Body of pancreas (tissue), 4 donors: ENCODE data around the gene PES1. TPM values are rescaled to one million over a fixed set of nuclear protein-coding genes. Genes with fewer than 3 reads are reported as not detected.

Experiments
- ATAC-seq: fragments of 150-250 bp; one replicate; pipeline ENCODE4 v1.9.1; 2016
- DNase-seq, 4 donors: peaks; one replicate each; pipeline ENCODE4 v3.0.0-alpha.2; 2019
- H3K27ac ChIP-seq, 4 donors: fragments of 200-600 bp; sonication (generic); 1 replicate in 3 of 4; 2 replicates in 1 of 4; pipeline versions ENCODE4 v1.5.1 to v1.6.1; 2016 to 2019; ENCODE audit warnings: mild to moderate bottlenecking in 1 of 4, mixed read lengths in 1 of 4, moderate library complexity in 1 of 4
- H3K27me3 ChIP-seq, 2 donors: fragments of 200-600 bp; sonication (generic); one replicate each; pipeline ENCODE4 v1.6.0; 2016; ENCODE audit warnings: mild to moderate bottlenecking in 1 of 2
- H3K36me3 ChIP-seq, 2 donors: fragments of 200-600 bp; sonication (generic); replicated peaks in 1 of 2; 2 replicates each; pipeline ENCODE4 v1.5.1; 2016; ENCODE audit warnings: low read depth in 2 of 2; ENCODE audit not compliant: insufficient read depth in 1 of 2
- H3K4me1 ChIP-seq: fragments of 200-600 bp; sonication (generic); one replicate; pipeline ENCODE4 v1.6.0; 2016
- H3K4me3 ChIP-seq, 2 donors: fragments of 200-600 bp; sonication (generic); 1 replicate in 1 of 2; 2 replicates in 1 of 2; pipeline ENCODE4 v1.5.1; 2016 to 2019
- H3K9me3 ChIP-seq, 3 donors: fragments of 200-600 bp; sonication (generic); 1 replicate in 2 of 3; 2 replicates in 1 of 3; pipeline ENCODE4 v1.5.1; 2016
- CTCF ChIP-seq, 7 experiments: fragments of 450-650 bp in 4 of 7; fragments of 200-600 bp in 3 of 7; sonication (generic) in 3 of 7; IDR thresholded peaks; one replicate each; pipeline ENCODE4 v1.5.1; 2016 to 2019; ENCODE audit warnings: antibody characterized with exemption in 7 of 7
- POLR2A ChIP-seq, 3 donors: fragments of 450-650 bp; IDR thresholded peaks; one replicate each; pipeline ENCODE4 v1.6.1; 2016; ENCODE audit warnings: antibody characterized with exemption in 3 of 3, mild to moderate bottlenecking in 2 of 3
- WGBS, 2 donors: methylation state at CpG; one replicate each; pipeline ENCODE4 v1.1.5; 2017; 5-methylcytosine and 5-hydroxymethylcytosine counted together
- intact Hi-C: fragments of 100-400 bp; cut with DNase I; formaldehyde crosslinking; loops from one replicate; pipeline ENCODE4 v1.15.1; 2023
- total RNA-seq, 2 donors: library from RNA; depleted of rRNA; stranded (reverse); fragments of >200 nt; gene quantifications; one replicate each; pipeline ENCODE4 v1.1.0, GENCODE V29; 2016

PES1 gene
- total RNA-seq, 2 donors from 2014 or later: 45.5 to 50.1 TPM

DNA sequence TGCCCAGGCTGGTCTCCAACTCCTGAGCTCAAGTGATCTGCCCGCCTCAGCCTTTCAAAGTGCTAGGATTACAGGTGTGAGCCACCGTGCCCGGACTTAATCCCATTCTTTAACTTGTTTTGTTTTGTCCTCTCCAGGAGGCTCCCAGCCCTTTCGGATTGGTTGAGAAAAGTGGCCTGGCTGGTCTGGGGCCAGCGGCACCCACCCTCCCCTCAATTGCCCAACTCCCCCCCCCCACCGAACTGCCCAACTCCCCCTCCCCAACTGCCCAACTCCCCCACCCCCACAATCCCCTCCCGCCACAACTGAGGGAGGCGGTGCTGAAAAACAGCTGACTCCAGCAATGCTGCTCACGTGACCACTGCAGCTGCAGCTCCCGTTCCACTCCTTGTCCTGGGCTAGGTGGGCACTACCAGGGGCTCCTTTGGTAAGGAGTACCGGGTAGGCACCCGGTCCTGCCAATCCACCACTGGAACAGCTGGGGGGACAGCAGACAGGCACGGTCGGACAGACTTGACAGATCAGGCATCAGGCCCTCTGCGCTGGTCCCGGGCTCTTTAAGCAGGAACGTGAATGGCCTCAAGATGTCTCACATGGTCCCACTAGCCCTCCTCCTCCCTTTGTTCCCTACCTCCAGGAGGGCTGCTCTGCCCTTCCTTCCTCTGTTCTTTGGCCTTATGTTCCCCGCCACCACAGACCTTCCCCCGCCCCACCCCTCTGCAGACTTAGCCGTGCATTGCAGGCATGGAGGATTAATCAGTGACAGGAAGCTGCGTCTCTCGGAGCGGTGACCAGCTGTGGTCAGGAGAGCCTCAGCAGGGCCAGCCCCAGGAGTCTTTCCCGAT is 15.0 kb upstream of the PES1 start, which contains the start of gene TCN2:
TSS of gene TCN2 (plus strand) at position 720 of the 845 bp plus-strand sequence. CDS start 158 bp downstream, outside the sequence.
- no peaks in the 10 kb centered on the region for H3K27me3 ChIP-seq
- ATAC-seq: peak; percentile 81
- H3K9me3 ChIP-seq: no peaks in the 10 kb centered on the region
- peak; percentile 65 to 83 (median 80) for DNase-seq
- H3K27ac ChIP-seq: peak within 1 kb of the TSS; percentile 75 to 86 (median 80)
- intact Hi-C loops: no loop called here
- WGBS, 2 donors: 0% methylated on average over 17 to 23 of the region's 24 CpGs
- TF ChIP-seq CTCF (IDR thresholded peaks at IDR 0.05): peak in 1 of 7 experiments; percentile 30
- peak; percentile 24 to 62 (median 58) for TF ChIP-seq POLR2A (IDR thresholded peaks at IDR 0.05)
- no peaks in the 10 kb centered on the region for H3K36me3 ChIP-seq
- H3K4me1 ChIP-seq: peaks cover 25% of the 10 kb centered on the region
- H3K4me3 ChIP-seq: peak within 1 kb of the TSS; percentile 34 to 46

DNA sequence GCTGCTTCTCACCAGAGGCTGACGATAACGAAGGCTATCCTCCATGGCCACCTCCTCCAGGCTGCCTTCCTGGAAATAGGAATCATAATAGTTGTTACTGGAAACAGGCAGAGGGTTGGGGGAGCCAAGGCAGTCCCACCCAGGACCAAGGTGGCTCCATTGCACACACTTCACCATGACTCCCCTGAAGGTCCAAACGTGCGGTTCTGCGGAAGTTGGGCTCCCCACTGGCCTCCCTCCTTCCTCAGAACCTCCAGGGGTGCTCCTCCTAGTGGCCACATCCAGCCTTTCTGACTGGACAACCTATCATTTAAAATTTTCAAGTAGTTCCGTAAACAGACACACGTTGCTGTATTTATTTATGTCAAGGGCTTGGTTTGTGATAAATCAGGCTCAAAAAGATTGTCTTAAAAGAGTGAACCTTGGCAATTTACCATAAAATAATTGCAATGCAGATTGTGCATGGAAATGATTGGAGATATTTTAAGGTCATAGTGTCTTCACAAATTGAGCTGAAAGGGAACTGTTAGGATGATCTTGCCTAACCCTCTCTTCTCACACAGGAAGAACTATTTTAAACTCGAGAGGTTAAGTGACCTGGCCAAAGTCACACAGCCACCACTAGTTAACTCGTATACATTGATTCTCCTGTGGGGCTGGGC is 13.9 kb upstream of the PES1 start:
- Histone ChIP-seq H3K36me3 (no peaks in the 10 kb centered on the region), H3K9me3 (no peaks in the 10 kb centered on the region), H3K4me1 (peaks cover 25% of the 10 kb centered on the region), H3K4me3 (no peak overlapping the region), H3K27ac (peak overlapping the region in 3 of 4 donors; percentile 75 to 86 (median 85)), H3K27me3 (no peaks in the 10 kb centered on the region)
- TF ChIP-seq POLR2A (IDR thresholded peaks at IDR 0.05) (no peak), CTCF (IDR thresholded peaks at IDR 0.05) (peak; percentile 62 to 76 (median 69))
- WGBS, 2 donors: 6 to 14% methylated on average over 6 to 9 of the region's 9 CpGs
- intact Hi-C loops: no loop called here
- ATAC-seq (peak; percentile 60), DNase-seq (peak; percentile 61 to 72 (median 68))

- WGBS, 2 donors: 91 to 97% methylated on average over 2 of the region's 2 CpGs
- H3K4me1 ChIP-seq: peaks cover 25% of the 10 kb centered on the region
- intact Hi-C loops: no loop called here
These were observed 13.0 kb upstream of the PES1 start for GRCh38 chr22:30604723-30605122.

DNA sequence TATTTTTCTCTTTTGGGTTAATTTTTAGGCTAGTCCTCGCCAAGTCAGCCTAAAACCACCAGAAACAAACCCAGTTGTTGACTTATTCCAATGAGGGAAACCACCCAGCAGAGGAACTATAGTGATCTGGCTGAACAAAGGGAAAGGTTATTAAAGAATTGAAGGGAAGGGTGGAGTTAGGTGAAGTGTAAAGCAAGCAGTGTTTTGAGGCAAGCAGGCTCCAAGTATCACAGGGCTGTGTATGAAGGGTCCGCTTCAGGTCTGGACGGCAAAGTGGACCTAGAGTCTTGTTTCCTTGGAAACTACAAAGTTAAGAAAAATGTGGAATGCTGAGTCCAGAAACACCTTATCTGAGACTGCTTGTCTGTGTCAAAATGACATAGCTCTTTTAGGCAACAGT is 12.1 kb upstream of the PES1 start:
- TF ChIP-seq CTCF (IDR thresholded peaks at IDR 0.05) (no peak), POLR2A (IDR thresholded peaks at IDR 0.05) (no peak)
- H3K27me3 ChIP-seq: no peaks in the 10 kb centered on the region
- no peaks in the 10 kb centered on the region for H3K9me3 ChIP-seq
- no peak overlapping the region for H3K4me3 ChIP-seq
- H3K27ac ChIP-seq: no peak overlapping the region
- DNase-seq (no peak), ATAC-seq (no peak)
- 68 to 82% methylated on average over 3 of the region's 3 CpGs for WGBS, 2 donors
- intact Hi-C loops: no loop called here
- H3K4me1 ChIP-seq: peaks cover 25% of the 10 kb centered on the region
- no peaks in the 10 kb centered on the region for H3K36me3 ChIP-seq

More at GRCh38 chr22:30604723-30605122, 13.0 kb upstream of the PES1 start:
- no peaks in the 10 kb centered on the region for H3K27me3 ChIP-seq
- no peaks in the 10 kb centered on the region for H3K9me3 ChIP-seq
- ATAC-seq (no peak), DNase-seq (no peak)
- no peak for TF ChIP-seq CTCF (IDR thresholded peaks at IDR 0.05)
- no peak for TF ChIP-seq POLR2A (IDR thresholded peaks at IDR 0.05)
- H3K36me3 ChIP-seq: no peaks in the 10 kb centered on the region
- no peak overlapping the region for H3K4me3 ChIP-seq
- no peak overlapping the region for H3K27ac ChIP-seq
